Measurements from ENCODE around the gene PABPN1L.
"Not testable (repeated sequence)": the region's sequence is repeated elsewhere in the genome, so short reads cannot be mapped to it uniquely, and the experiment has no call there.

Gene PABPN1L

GRCh38 chr16:88831838-88832237, 34.6 kb downstream of the PABPN1L start:
- Histone ChIP-seq H3K4me3 (ENCODE audit: low read length) (no peak overlapping the region), H3K9me3 (ENCODE audit: insufficient read depth, low read depth, low read length) (no peaks in the 10 kb centered on the region), H3K27ac (ENCODE audit: low read depth, low read length) (no peak overlapping the region), H3K4me1 (ENCODE audit: insufficient read depth, low read length) (no peaks in the 10 kb centered on the region), H3K36me3 (ENCODE audit: insufficient read depth, low read length) (peaks cover 8% of the 10 kb centered on the region; the same call in 1 of the 2 replicates), H3K27me3 (ENCODE audit: insufficient read depth, low read length) (no peaks in the 10 kb centered on the region), H3K9ac (ENCODE audit: low read depth, low read length) (no peak overlapping the region)
- 85% methylated on average over 13 of the region's 13 CpGs for WGBS

- no peak overlapping the region for H3K4me3 ChIP-seq (ENCODE audit: low read length)
- peaks cover 8% of the 10 kb centered on the region; the same call in 1 of the 2 replicates for H3K36me3 ChIP-seq (ENCODE audit: insufficient read depth, low read length)
- no peaks in the 10 kb centered on the region for H3K9me3 ChIP-seq (ENCODE audit: insufficient read depth, low read depth, low read length)
- H3K27ac ChIP-seq (ENCODE audit: low read depth, low read length), result no peak overlapping the region
- 94% methylated on average over 14 of the region's 14 CpGs for WGBS
- no peaks in the 10 kb centered on the region for H3K27me3 ChIP-seq (ENCODE audit: insufficient read depth, low read length)
- no peaks in the 10 kb centered on the region for H3K4me1 ChIP-seq (ENCODE audit: insufficient read depth, low read length)
- no peak overlapping the region for H3K9ac ChIP-seq (ENCODE audit: low read depth, low read length)
Measured at GRCh38 chr16:88830783-88831182, 35.7 kb downstream of the PABPN1L start.

- H3K4me1 ChIP-seq (ENCODE audit: insufficient read depth, low read length), result no peaks in the 10 kb centered on the region
- peaks cover 4% of the 10 kb centered on the region; the same call in 1 of the 2 replicates for H3K36me3 ChIP-seq (ENCODE audit: insufficient read depth, low read length)
- H3K27me3 ChIP-seq (ENCODE audit: insufficient read depth, low read length), result no peaks in the 10 kb centered on the region
- WGBS, result 92% methylated on average over 11 of the region's 11 CpGs
- H3K9ac ChIP-seq (ENCODE audit: low read depth, low read length), result no peak overlapping the region
- no peaks in the 10 kb centered on the region for H3K9me3 ChIP-seq (ENCODE audit: insufficient read depth, low read depth, low read length)
- no peak overlapping the region for H3K27ac ChIP-seq (ENCODE audit: low read depth, low read length)
- no peak overlapping the region for H3K4me3 ChIP-seq (ENCODE audit: low read length)
Measured at GRCh38 chr16:88830258-88830657, 36.2 kb downstream of the PABPN1L start.

GRCh38 chr16:88828711-88829110, 37.7 kb downstream of the PABPN1L start:
- 91% methylated on average over 24 of the region's 24 CpGs for WGBS
- no peak overlapping the region for H3K27ac ChIP-seq (ENCODE audit: low read depth, low read length)
- H3K27me3 ChIP-seq (ENCODE audit: insufficient read depth, low read length), result no peaks in the 10 kb centered on the region
- H3K4me3 ChIP-seq (ENCODE audit: low read length), result no peak overlapping the region
- H3K9me3 ChIP-seq (ENCODE audit: insufficient read depth, low read depth, low read length), result no peaks in the 10 kb centered on the region
- H3K36me3 ChIP-seq (ENCODE audit: insufficient read depth, low read length), result no peaks in the 10 kb centered on the region
- H3K4me1 ChIP-seq (ENCODE audit: insufficient read depth, low read length), result no peaks in the 10 kb centered on the region
- no peak overlapping the region for H3K9ac ChIP-seq (ENCODE audit: low read depth, low read length)

GRCh38 chr16:88827727-88828126, 38.7 kb downstream of the PABPN1L start:
- Histone ChIP-seq H3K9ac (ENCODE audit: low read depth, low read length) (no peak overlapping the region), H3K27ac (ENCODE audit: low read depth, low read length) (no peak overlapping the region), H3K9me3 (ENCODE audit: insufficient read depth, low read depth, low read length) (no peaks in the 10 kb centered on the region), H3K4me1 (ENCODE audit: insufficient read depth, low read length) (no peaks in the 10 kb centered on the region), H3K36me3 (ENCODE audit: insufficient read depth, low read length) (no peaks in the 10 kb centered on the region), H3K4me3 (ENCODE audit: low read length) (no peak overlapping the region), H3K27me3 (ENCODE audit: insufficient read depth, low read length) (no peaks in the 10 kb centered on the region)
- WGBS, result 95% methylated on average over 21 of the region's 21 CpGs

- no peak overlapping the region for H3K4me3 ChIP-seq (ENCODE audit: low read length)
- WGBS, result 95% methylated on average over 26 of the region's 26 CpGs
- H3K4me1 ChIP-seq (ENCODE audit: insufficient read depth, low read length), result no peaks in the 10 kb centered on the region
- H3K27ac ChIP-seq (ENCODE audit: low read depth, low read length), result no peak overlapping the region
- H3K9ac ChIP-seq (ENCODE audit: low read depth, low read length), result no peak overlapping the region
- no peaks in the 10 kb centered on the region for H3K27me3 ChIP-seq (ENCODE audit: insufficient read depth, low read length)
- no peaks in the 10 kb centered on the region for H3K36me3 ChIP-seq (ENCODE audit: insufficient read depth, low read length)
- no peaks in the 10 kb centered on the region for H3K9me3 ChIP-seq (ENCODE audit: insufficient read depth, low read depth, low read length)
Measured at GRCh38 chr16:88826070-88826840, 40.2 kb downstream of the PABPN1L start.

GRCh38 chr16:88825146-88825545, 41.3 kb downstream of the PABPN1L start:
- WGBS, result 87% methylated on average over 12 of the region's 12 CpGs
- no peaks in the 10 kb centered on the region for H3K9me3 ChIP-seq (ENCODE audit: insufficient read depth, low read depth, low read length)

GRCh38 chr16:88824256-88825077, 42.0 kb downstream of the PABPN1L start:
- 90% methylated on average over 33 of the region's 33 CpGs for WGBS

More at GRCh38 chr16:88825146-88825545, 41.3 kb downstream of the PABPN1L start:
- no peaks in the 10 kb centered on the region for H3K4me1 ChIP-seq (ENCODE audit: insufficient read depth, low read length)
- no peak overlapping the region for H3K9ac ChIP-seq (ENCODE audit: low read depth, low read length)
- no peaks in the 10 kb centered on the region for H3K27me3 ChIP-seq (ENCODE audit: insufficient read depth, low read length)
- no peaks in the 10 kb centered on the region for H3K36me3 ChIP-seq (ENCODE audit: insufficient read depth, low read length)
- no peak overlapping the region for H3K27ac ChIP-seq (ENCODE audit: low read depth, low read length)
- no peak overlapping the region for H3K4me3 ChIP-seq (ENCODE audit: low read length)

GRCh38 chr16:88823646-88824045, 42.8 kb downstream of the PABPN1L start:
- not testable (repeated sequence) for H3K9me3 ChIP-seq (ENCODE audit: insufficient read depth, low read depth, low read length); H3K27ac ChIP-seq (ENCODE audit: low read depth, low read length); H3K4me3 ChIP-seq (ENCODE audit: low read length); H3K36me3 ChIP-seq (ENCODE audit: insufficient read depth, low read length); H3K27me3 ChIP-seq (ENCODE audit: insufficient read depth, low read length); H3K4me1 ChIP-seq (ENCODE audit: insufficient read depth, low read length); H3K9ac ChIP-seq (ENCODE audit: low read depth, low read length)
- 95% methylated on average over 30 of the region's 31 CpGs for WGBS

More at GRCh38 chr16:88824256-88825077, 42.0 kb downstream of the PABPN1L start:
- Histone ChIP-seq H3K27ac (ENCODE audit: low read depth, low read length) (no peak overlapping the region), H3K36me3 (ENCODE audit: insufficient read depth, low read length) (no peaks in the 10 kb centered on the region), H3K9ac (ENCODE audit: low read depth, low read length) (no peak overlapping the region), H3K9me3 (ENCODE audit: insufficient read depth, low read depth, low read length) (no peaks in the 10 kb centered on the region), H3K27me3 (ENCODE audit: insufficient read depth, low read length) (no peaks in the 10 kb centered on the region), H3K4me3 (ENCODE audit: low read length) (no peak overlapping the region), H3K4me1 (ENCODE audit: insufficient read depth, low read length) (no peaks in the 10 kb centered on the region)

GRCh38 chr16:88822281-88823040, 44.0 kb downstream of the PABPN1L start:
- Histone ChIP-seq H3K9ac (ENCODE audit: low read depth, low read length) (no peak overlapping the region), H3K9me3 (ENCODE audit: insufficient read depth, low read depth, low read length) (no peaks in the 10 kb centered on the region), H3K27me3 (ENCODE audit: insufficient read depth, low read length) (no peaks in the 10 kb centered on the region), H3K4me3 (ENCODE audit: low read length) (no peak overlapping the region), H3K27ac (ENCODE audit: low read depth, low read length) (no peak overlapping the region), H3K36me3 (ENCODE audit: insufficient read depth, low read length) (no peaks in the 10 kb centered on the region), H3K4me1 (ENCODE audit: insufficient read depth, low read length) (no peaks in the 10 kb centered on the region)
- 94% methylated on average over 24 of the region's 24 CpGs for WGBS

Measured in HUES64 (cell line).